OCI-LY1 (cell line): Measurements from ENCODE around the gene UGT2B7.

Experiments used
- CTCF ChIP-seq: fragments of 200-600 bp; sonication (generic), shearing (Covaris generic); IDR thresholded peaks from 2 replicates; pipeline ENCODE4 v1.5.1; 2017; ENCODE audit warnings: mild to moderate bottlenecking, antibody characterized with exemption, low read length, moderate library complexity, mixed read lengths
- EZH2 ChIP-seq: fragments of 200-600 bp; sonication (generic), shearing (Covaris generic); IDR thresholded peaks from 2 replicates; pipeline ENCODE4 v1.8.0; 2017; ENCODE audit warnings: borderline replicate concordance, mixed run types, mild to moderate bottlenecking, antibody characterized with exemption, low read length, moderate library complexity, mixed read lengths

- TF ChIP-seq CTCF (no peak), EZH2 (no peak)
Measured at GRCh38 chr4:69089388-69089787, 6.9 kb upstream of the UGT2B7 start.
